Measurements from ENCODE around the gene NUMB.
"Not testable (repeated sequence)": the region's sequence is repeated elsewhere in the genome, so short reads cannot be mapped to it uniquely, and the experiment has no call there.

NUMB gene

GRCh38 chr14:73324533-73324932 lies 133.8 kb downstream of the NUMB start:
- TF ChIP-seq CTCF (conservative IDR thresholded peaks at IDR 0.05) = no peak
- H3K27ac ChIP-seq = no peak overlapping the region

- no peak for TF ChIP-seq CTCF (conservative IDR thresholded peaks at IDR 0.05)
- no peak overlapping the region for H3K27ac ChIP-seq
Measured at GRCh38 chr14:73323896-73324399, 134.4 kb downstream of the NUMB start.

GRCh38 chr14:73313151-73313550 lies 145.2 kb downstream of the NUMB start:
- TF ChIP-seq CTCF (conservative IDR thresholded peaks at IDR 0.05) = no peak
- no peak overlapping the region for H3K27ac ChIP-seq

- TF ChIP-seq CTCF (conservative IDR thresholded peaks at IDR 0.05) = no peak
Measured at GRCh38 chr14:73312687-73313086, 145.7 kb downstream of the NUMB start.

GRCh38 chr14:73311708-73312030 lies 146.7 kb downstream of the NUMB start:
- no peak overlapping the region for H3K27ac ChIP-seq
- no peak for TF ChIP-seq CTCF (conservative IDR thresholded peaks at IDR 0.05)

More at GRCh38 chr14:73312687-73313086, 145.7 kb downstream of the NUMB start:
- H3K27ac ChIP-seq = no peak overlapping the region

- H3K27ac ChIP-seq = not testable (repeated sequence)
Measured at GRCh38 chr14:73309207-73309606, 149.1 kb downstream of the NUMB start.

- TF ChIP-seq CTCF (conservative IDR thresholded peaks at IDR 0.05) = no peak
- no peak overlapping the region for H3K27ac ChIP-seq
Measured at GRCh38 chr14:73307261-73307660, 151.1 kb downstream of the NUMB start.

- TF ChIP-seq CTCF (conservative IDR thresholded peaks at IDR 0.05) = no peak
- H3K27ac ChIP-seq = no peak overlapping the region
Measured at GRCh38 chr14:73305499-73305898, 152.8 kb downstream of the NUMB start.
